ENCODE data around the gene SLC20A1.
"Not testable (repeated sequence)": the region's sequence is repeated elsewhere in the genome, so short reads cannot be mapped to it uniquely, and the experiment has no call there.

Gene SLC20A1

GRCh38 chr2:112644155-112644932 lies 1.4 kb upstream of the SLC20A1 start:
- DNase-seq (ENCODE audit: insufficient read length, low spot score) (peak; percentile 47), FAIRE-seq (no peak)

DNA sequence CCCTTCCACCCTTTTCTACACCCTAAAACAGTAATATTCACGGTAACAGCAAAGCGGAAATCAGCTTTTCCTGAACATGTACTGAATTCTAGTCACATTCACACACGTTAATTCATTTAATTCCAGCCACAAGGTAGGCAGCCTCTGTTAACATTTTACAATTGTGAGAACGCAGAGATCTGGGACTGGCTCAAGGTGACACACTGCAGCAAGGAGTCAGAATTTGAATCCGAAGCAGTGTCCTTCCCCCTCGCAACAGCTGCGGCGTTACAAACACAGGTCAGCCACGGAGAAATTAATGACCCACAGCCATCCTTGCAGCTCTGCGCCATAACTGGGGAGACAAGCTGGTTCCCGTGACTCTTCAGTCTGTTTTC lies 818 bp upstream of the SLC20A1 start:
- DNase-seq (ENCODE audit: insufficient read length, low spot score) (no peak), FAIRE-seq (no peak)

- no peak for DNase-seq (ENCODE audit: insufficient read length, low spot score)
- FAIRE-seq: no peak
Measured at GRCh38 chr2:112646102-112646719, 472 bp downstream of the SLC20A1 start.

DNA sequence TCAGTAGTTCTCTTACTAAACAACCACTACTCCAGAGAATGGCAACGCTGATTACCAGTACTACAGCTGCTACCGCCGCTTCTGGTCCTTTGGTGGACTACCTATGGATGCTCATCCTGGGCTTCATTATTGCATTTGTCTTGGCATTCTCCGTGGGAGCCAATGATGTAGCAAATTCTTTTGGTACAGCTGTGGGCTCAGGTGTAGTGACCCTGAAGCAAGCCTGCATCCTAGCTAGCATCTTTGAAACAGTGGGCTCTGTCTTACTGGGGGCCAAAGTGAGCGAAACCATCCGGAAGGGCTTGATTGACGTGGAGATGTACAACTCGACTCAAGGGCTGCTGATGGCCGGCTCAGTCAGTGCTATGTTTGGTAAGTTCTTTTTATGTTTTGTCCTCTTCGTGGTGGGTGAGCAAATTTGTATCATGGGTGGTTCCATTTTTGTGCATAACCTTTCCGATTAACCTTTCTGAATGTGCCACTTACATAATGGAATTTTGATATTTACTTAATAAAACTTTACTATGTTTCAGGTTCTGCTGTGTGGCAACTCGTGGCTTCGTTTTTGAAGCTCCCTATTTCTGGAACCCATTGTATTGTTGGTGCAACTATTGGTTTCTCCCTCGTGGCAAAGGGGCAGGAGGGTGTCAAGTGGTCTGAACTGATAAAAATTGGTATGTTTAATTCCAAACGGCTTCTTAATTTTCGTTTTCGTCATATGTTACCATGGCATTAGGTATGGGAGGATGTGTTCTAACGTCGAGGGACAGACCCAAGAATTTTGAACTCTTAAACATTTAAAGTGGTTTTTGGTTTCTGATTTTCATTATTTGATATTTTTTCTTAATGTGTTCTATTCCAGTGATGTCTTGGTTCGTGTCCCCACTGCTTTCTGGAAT lies 1.3 kb downstream of the SLC20A1 start:
- no peak for DNase-seq (ENCODE audit: insufficient read length, low spot score)
- FAIRE-seq: no peak

DNA sequence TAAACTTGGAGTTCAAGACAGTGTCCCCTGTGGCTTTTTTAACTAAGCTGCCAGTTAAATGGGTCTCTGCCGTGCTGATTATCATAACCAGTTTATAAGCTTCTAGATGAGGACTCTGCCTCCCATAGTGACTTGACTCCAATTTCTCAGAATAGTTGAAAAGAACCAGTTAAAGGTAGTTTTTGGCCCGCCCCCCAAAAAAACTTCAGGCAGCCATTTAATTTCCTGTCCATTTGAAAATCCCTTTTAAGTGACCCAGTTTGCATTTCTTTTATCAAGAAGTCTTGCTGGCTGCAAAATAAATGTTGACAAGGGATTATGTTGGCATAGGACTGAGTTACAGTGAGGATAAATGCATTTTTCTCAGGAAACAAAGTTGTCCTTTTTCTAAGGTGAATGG lies 2.3 kb downstream of the SLC20A1 start:
- DNase-seq (ENCODE audit: insufficient read length, low spot score) (no peak), FAIRE-seq (no peak)

- no peak for FAIRE-seq
- DNase-seq (ENCODE audit: insufficient read length, low spot score): no peak
Measured at GRCh38 chr2:112656679-112657078, 10.9 kb downstream of the SLC20A1 start.

DNA sequence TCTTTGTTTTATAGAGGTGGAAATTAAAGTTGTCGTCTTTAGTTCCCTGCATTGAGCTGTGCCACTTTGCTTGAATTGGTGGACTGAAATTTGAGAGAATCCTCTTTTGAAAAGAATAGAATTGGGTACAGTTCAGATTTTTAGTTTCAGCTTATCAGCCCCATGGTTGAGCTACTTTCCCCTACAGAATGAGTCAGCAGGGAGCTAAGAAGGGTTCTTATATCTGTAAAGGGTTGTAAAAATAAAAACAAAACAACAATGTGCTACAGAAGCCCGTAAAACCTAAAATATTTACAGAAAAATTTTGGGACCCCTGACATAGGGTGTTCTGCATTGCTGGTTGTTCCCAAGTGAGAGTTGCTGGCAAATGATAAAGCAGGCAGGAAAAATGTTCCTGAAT lies 12.6 kb downstream of the SLC20A1 start:
- no peak for DNase-seq (ENCODE audit: insufficient read length, low spot score)
- FAIRE-seq: no peak

DNA sequence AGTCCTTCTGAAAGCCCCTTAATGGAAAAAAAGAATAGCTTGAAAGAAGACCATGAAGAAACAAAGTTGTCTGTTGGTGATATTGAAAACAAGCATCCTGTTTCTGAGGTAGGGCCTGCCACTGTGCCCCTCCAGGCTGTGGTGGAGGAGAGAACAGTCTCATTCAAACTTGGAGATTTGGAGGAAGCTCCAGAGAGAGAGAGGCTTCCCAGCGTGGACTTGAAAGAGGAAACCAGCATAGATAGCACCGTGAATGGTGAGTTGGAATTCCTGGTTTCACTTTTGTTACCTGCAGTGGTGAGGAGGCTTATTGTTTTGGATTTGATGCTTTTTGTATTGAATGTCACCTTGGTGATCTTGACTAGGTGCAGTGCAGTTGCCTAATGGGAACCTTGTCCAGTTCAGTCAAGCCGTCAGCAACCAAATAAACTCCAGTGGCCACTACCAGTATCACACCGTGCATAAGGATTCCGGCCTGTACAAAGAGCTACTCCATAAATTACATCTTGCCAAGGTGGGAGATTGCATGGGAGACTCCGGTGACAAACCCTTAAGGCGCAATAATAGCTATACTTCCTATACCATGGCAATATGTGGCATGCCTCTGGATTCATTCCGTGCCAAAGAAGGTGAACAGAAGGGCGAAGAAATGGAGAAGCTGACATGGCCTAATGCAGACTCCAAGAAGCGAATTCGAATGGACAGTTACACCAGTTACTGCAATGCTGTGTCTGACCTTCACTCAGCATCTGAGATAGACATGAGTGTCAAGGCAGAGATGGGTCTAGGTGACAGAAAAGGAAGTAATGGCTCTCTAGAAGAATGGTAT lies 13.3 kb downstream of the SLC20A1 start:
- no peak for FAIRE-seq
- no peak for DNase-seq (ENCODE audit: insufficient read length, low spot score)

- no peak for DNase-seq (ENCODE audit: insufficient read length, low spot score)
- FAIRE-seq: no peak
Measured at GRCh38 chr2:112660138-112660537, 14.4 kb downstream of the SLC20A1 start.

DNA sequence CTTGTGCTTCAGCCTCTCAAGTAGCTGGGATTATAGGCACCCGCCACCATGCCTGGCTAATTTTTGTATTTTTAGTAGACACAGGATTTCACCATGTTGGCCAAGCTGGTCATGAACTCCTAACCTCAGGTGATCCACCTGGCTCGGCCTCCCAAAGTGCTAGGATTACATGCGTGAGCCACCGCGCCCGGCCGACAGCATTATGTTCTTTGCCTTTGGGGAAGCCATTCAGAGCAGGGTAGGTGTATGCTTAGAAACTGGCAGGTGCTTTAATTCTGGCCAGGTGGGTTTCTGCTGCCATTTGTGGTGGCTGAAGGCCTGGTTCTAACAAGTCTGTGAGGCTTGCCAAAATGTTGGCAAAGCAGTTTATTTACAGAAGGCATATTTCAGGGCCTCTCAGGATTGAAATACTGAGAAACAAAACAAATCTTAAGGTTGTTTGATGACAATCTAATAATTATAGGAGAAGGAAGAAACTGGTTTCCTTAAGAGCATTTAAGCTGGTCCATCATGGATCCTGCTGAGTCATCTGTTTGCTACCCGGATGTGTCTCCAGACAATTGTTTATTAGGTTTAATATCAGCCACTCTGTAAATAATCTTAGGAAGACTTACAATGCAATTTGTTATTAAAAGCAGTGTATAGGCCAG lies 16.0 kb downstream of the SLC20A1 start:
- DNase-seq (ENCODE audit: insufficient read length, low spot score) (no peak), FAIRE-seq (no peak)

GRCh38 chr2:112662704-112663103 lies 17.0 kb downstream of the SLC20A1 start:
- FAIRE-seq (no peak), DNase-seq (ENCODE audit: insufficient read length, low spot score) (no peak)

- FAIRE-seq: no peak
- no peak for DNase-seq (ENCODE audit: insufficient read length, low spot score)
Measured at GRCh38 chr2:112664689-112665088, 18.9 kb downstream of the SLC20A1 start.

DNA sequence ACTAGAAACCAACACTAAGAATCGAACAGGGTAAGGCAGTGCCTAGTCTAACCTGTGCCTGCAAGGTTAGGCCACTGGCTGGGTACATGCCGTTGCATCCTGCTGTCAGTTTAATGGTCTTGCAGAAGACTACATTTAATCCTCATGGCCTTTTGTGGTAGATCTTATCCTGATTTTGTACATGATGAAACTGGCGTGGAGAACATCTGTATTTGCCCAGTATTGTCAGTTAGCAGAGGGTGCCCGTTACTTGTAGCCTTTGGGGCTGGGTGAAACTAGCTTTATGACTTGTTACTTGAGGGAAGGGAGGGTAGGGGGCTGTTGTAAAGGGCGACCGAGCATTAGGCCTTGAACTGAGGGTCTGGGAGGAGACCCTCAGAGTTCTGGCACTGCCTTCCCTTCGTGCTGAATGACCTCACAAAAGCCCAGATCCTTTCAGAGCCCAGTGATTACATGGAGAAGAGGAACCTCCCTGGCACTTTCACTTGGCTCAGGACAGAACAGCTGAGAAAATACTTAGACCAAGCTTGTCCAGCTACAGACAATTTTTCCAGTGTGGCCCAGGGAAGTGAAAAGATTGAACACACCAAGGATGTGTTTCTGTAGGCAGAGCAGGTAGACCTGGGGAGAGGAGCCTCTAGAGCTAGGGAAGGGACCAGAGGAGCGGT lies 19.5 kb downstream of the SLC20A1 start:
- DNase-seq (ENCODE audit: insufficient read length, low spot score): no peak

DNA sequence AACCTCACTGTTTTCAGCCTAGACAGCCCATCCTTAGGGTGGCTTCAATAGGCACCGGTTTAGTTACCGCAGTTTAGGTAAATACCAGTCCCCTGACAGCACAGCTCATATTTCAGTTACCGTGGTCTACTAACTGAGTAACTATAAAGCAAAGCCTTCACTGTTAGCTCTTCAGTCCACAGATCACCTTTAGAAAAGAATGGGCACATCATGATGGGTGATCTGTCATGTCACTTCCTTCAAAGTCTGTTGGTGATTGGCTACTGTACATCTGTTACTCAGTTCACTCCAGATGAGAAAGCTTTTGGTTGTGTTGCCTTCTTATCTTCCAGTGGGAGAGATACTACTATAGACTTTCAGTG lies 21.0 kb downstream of the SLC20A1 start:
- DNase-seq (ENCODE audit: insufficient read length, low spot score): no peak
- FAIRE-seq: no peak

More for the DNA sequence above, 19.5 kb downstream of the SLC20A1 start:
- FAIRE-seq: no peak

- DNase-seq (ENCODE audit: insufficient read length, low spot score); FAIRE-seq: not testable (repeated sequence)
Measured at GRCh38 chr2:112667540-112667939, 21.8 kb downstream of the SLC20A1 start.

DNA sequence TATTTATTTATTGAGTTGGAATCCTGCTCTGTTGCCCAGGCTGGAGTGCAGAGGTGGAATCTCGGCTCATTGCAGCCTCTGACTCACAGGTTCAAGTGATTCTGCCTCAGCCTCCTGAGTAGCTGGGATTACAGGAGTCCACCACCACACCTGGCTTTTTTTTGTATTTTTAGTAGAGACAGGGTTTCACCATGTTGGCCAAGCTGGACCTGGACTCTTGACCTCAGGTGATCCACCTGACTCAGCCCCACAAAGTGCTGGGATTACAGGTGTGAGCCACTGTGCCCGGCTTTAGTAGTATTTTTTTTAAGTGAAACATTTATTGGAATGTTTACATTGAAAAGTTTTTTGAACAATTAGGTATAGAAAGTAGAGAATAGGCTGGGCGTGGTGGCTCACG lies 23.9 kb downstream of the SLC20A1 start:
- no peak for FAIRE-seq
- no peak for DNase-seq (ENCODE audit: insufficient read length, low spot score)

DNA sequence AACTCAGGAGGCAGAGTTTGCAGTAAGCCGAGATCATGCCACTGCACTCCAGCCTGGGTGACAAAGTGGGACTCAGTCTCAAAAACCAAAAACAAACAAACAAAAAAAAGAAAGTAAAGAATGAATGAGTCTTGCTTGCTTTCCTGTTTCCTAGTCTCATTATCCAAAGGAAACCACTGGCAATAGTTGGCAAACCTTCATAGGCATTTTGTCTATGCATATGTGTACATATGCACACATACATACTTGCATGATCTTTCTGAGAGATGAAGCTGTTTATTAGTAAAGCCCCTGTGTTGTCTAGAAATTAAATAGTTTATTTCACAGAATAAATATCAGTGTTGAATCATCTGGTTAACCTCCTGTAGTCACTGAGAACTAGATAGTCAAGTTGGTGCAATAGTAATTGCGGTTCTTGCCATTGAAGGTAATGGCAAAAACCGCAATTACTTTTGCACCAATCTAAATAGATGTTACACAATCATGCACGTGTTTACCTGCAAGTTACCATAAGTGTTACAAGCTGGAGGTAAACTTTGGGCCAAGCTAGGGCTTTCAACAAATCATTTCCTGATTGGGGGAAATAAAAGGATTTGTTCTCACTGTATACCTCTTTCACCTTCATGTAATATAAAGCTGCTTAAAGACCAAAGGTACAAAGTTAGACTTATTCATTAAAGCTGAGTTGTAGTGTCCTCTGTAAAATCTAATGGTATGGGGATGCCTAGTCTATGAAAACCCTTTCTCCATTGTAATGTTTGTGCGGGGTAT lies 24.7 kb downstream of the SLC20A1 start:
- DNase-seq (ENCODE audit: insufficient read length, low spot score) (no peak), FAIRE-seq (no peak)

DNA sequence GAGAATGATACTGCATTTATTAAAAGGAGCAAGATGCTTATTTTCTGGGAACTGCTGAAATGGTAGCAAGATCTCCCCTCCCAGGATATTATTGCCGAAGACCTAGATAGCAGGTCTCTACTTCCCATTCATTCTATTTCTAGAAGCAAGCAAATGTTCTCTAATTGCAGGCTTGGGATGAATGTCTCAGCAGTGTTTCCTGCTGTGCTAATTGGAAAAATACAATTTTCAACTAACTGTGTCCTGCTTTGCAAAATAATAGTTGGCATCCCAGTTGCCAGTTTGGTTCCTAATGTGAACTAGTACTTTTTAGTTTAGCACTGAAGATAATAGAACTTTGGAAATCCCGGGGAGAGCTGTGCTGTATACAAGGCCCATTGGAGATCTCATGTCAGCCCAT lies 26.1 kb downstream of the SLC20A1 start:
- no peak for FAIRE-seq
- no peak for DNase-seq (ENCODE audit: insufficient read length, low spot score)

GRCh38 chr2:112673008-112673407 lies 27.3 kb downstream of the SLC20A1 start:
- no peak for FAIRE-seq

More at GRCh38 chr2:112673008-112673407, 27.3 kb downstream of the SLC20A1 start:
- no peak for DNase-seq (ENCODE audit: insufficient read length, low spot score)
